Naive thymus-derived CD4-positive, alpha-beta T cell (primary cell): ENCODE measurements around the gene AIDA. TPM values are rescaled to one million over a fixed set of nuclear protein-coding genes. Genes with fewer than 3 reads are reported as not detected.

ENCODE experiments used
- ATAC-seq: fragments of 150-1000 bp; cut with Tn5 transposase; 2 replicates; pipeline ENCODE4 v1.10.0; 2021; ENCODE audit warnings: mild to moderate bottlenecking, moderate library complexity
- CTCF ChIA-PET: fragments of 350-600 bp; sonication (Branson Sonifier 250); formaldehyde crosslinking; loops from one replicate; lab custom pipeline; 2021; ENCODE audit warnings: antibody characterized with exemption; lab: Charles Lee
- POLR2A ChIA-PET: fragments of 350-600 bp; sonication (Branson Sonifier 250); formaldehyde crosslinking; loops from one replicate; lab custom pipeline; 2021; ENCODE audit warnings: antibody characterized with exemption, inconsistent platforms; lab: Charles Lee
- DNase-seq, 9 donors: peaks; one replicate each; pipeline versions ENCODE4 v3.0.0 to v3.0.0-alpha.2; 2020 to 2022; ENCODE audit warnings: mixed read lengths in 1 of 9
- H3K27ac ChIP-seq: one replicate; pipeline ENCODE4 v1.7.0; 2013; ENCODE audit warnings: mild to moderate bottlenecking, low read depth, low read length, moderate library complexity
- H3K27me3 ChIP-seq, 2 donors: one replicate each; pipeline ENCODE4 v1.7.0; 2013; ENCODE audit warnings: low read length in 2 of 2, mild to moderate bottlenecking in 2 of 2, moderate library complexity in 2 of 2; ENCODE audit not compliant: control insufficient read depth in 2 of 2, insufficient read depth in 2 of 2
- H3K36me3 ChIP-seq, 3 experiments: 1 replicate in 2 of 3; 2 replicates in 1 of 3; pipeline ENCODE4 v1.7.0; 2013; ENCODE audit warnings: low read length in 3 of 3, mild to moderate bottlenecking in 3 of 3, moderate library complexity in 1 of 3; ENCODE audit not compliant: insufficient read depth in 3 of 3, control insufficient read depth in 2 of 3
- H3K4me1 ChIP-seq, 2 donors: one replicate each; pipeline ENCODE4 v1.7.0; 2013; ENCODE audit warnings: low read length in 2 of 2, mild to moderate bottlenecking in 2 of 2, moderate library complexity in 1 of 2; ENCODE audit not compliant: control insufficient read depth in 2 of 2, insufficient read depth in 2 of 2
- H3K4me3 ChIP-seq: 2 replicates; pipeline ENCODE4 v1.7.0; 2013; ENCODE audit warnings: mild to moderate bottlenecking, low read length
- H3K9me3 ChIP-seq, 3 experiments: 1 replicate in 2 of 3; 2 replicates in 1 of 3; pipeline ENCODE4 v1.7.0; 2013; ENCODE audit warnings: low read length in 3 of 3; ENCODE audit not compliant: control insufficient read depth in 2 of 3
- H3K27ac Mint-ChIP-seq, 9 donors: one replicate each; pipeline ENCODE4 v1.8.0; 2020 to 2022; ENCODE audit warnings: mixed read lengths in 9 of 9, mild to moderate bottlenecking in 8 of 9, moderate library complexity in 5 of 9, inconsistent platforms in 2 of 9
- H3K27me3 Mint-ChIP-seq, 5 donors: one replicate each; pipeline ENCODE4 v1.8.0; 2021 to 2022; ENCODE audit warnings: mixed read lengths in 5 of 5, mild to moderate bottlenecking in 1 of 5
- H3K36me3 Mint-ChIP-seq, 5 donors: one replicate each; pipeline ENCODE4 v1.8.0; 2020 to 2022; ENCODE audit warnings: mixed read lengths in 5 of 5, mild to moderate bottlenecking in 3 of 5, inconsistent platforms in 1 of 5
- H3K4me1 Mint-ChIP-seq, 7 donors: one replicate each; pipeline ENCODE4 v1.8.0; 2020 to 2022; ENCODE audit warnings: mixed read lengths in 7 of 7, mild to moderate bottlenecking in 3 of 7, inconsistent platforms in 1 of 7
- H3K4me3 Mint-ChIP-seq, 10 donors: one replicate each; pipeline ENCODE4 v1.8.0; 2020 to 2022; ENCODE audit warnings: mild to moderate bottlenecking in 10 of 10, mixed read lengths in 10 of 10, moderate library complexity in 6 of 10, inconsistent platforms in 2 of 10
- H3K9me3 Mint-ChIP-seq, 11 donors: one replicate each; pipeline ENCODE4 v1.8.0; 2020 to 2022; ENCODE audit warnings: mixed read lengths in 11 of 11, mild to moderate bottlenecking in 4 of 11, inconsistent platforms in 1 of 11, moderate library complexity in 1 of 11
- intact Hi-C, 2 donors: fragments of 100-400 bp; cut with micrococcal nuclease; formaldehyde crosslinking; loops; one replicate each; pipeline ENCODE4 v1.15.1; 2023
- polyA plus RNA-seq, 2 donors: library from polyadenylated mRNA; unstranded; fragments of 300-500 nt; fragmentation: Illumina TruSeq; gene quantifications; one replicate each; pipeline ENCODE4 v1.2.3, GENCODE V29; 2021
- total RNA-seq, 6 experiments: library from RNA in 5 of 6; stranded (reverse) in 5 of 6; gene quantifications; 1 replicate in 5 of 6; 2 replicates in 1 of 6; pipeline ENCODE4 v1.2.3 and lab custom pipeline; 2021 to 2026

Gene AIDA
- total and polyA plus RNA-seq, 7 experiments from 2014 or later = 22.2 to 63.3 (median 34.8) TPM

- no peaks in the 10 kb centered on the region for H3K27me3 Mint-ChIP-seq
- POLR2A ChIA-PET = interaction anchor here (1.0 to 4.9 kb wide), 3 partner anchors 8 to 60 kb away, joined by 3 to 30 read pairs (median 29); partner anchors contain the start of genes AIDA and BROX
- peaks cover 36 to 71% (median 68%) of the 10 kb centered on the region in 7 donors for H3K4me1 Mint-ChIP-seq
- H3K4me3 Mint-ChIP-seq = peak overlapping the region in 5 of 10 donors; percentile 18 to 70 (median 63)
- Histone ChIP-seq H3K36me3 (peaks cover 13 to 63% (median 52%) of the 10 kb centered on the region in 3 experiments), H3K9me3 (no peaks in the 10 kb centered on the region), H3K27ac (peak overlapping the region; percentile 82), H3K27me3 (no peaks in the 10 kb centered on the region), H3K4me1 (peaks cover 25 to 33% of the 10 kb centered on the region in 2 donors), H3K4me3 (no peak overlapping the region)
- no peak for ATAC-seq
- intact Hi-C loops = loop anchor here in 1 of 2 donors (1.0 to 10.0 kb wide), 2 partner anchors 8 to 1782 kb away; partner anchors contain the start of gene WDR26
- H3K27ac Mint-ChIP-seq = peak overlapping the region; percentile 85 to 96 (median 94)
- peaks cover 28 to 64% (median 50%) of the 10 kb centered on the region in 5 donors for H3K36me3 Mint-ChIP-seq
- H3K9me3 Mint-ChIP-seq = no peaks in the 10 kb centered on the region
- DNase-seq = no peak
- CTCF ChIA-PET = interaction anchor here (0.6 to 1.8 kb wide), 4 partner anchors 9 to 195 kb away, joined by 3 to 4 read pairs (median 3); partner anchors contain the start of genes AIDA and BROX
Observed at GRCh38 chr1:222652676-222653075, 59.6 kb downstream of the AIDA start.

GRCh38 chr1:222644636-222644980, 67.7 kb downstream of the AIDA start:
- H3K36me3 ChIP-seq = peaks cover 0 to 14% (median 6%) of the 10 kb centered on the region in 3 experiments
- no peaks in the 10 kb centered on the region for H3K9me3 ChIP-seq
- Mint-ChIP-seq H3K9me3 (no peaks in the 10 kb centered on the region), H3K4me1 (peaks cover 12 to 59% (median 49%) of the 10 kb centered on the region in 7 donors), H3K27me3 (no peaks in the 10 kb centered on the region), H3K27ac (peak overlapping the region; percentile 95 to 99 (median 98)), H3K4me3 (peak overlapping the region; percentile 87 to 99 (median 97)), H3K36me3 (peaks cover 0 to 17% (median 13%) of the 10 kb centered on the region in 5 donors)
- peak overlapping the region; percentile 92 for H3K27ac ChIP-seq
- peaks cover 12% of the 10 kb centered on the region in 2 donors for H3K4me1 ChIP-seq
- CTCF ChIA-PET = interaction anchor here (0.7 to 2.3 kb wide), 5 partner anchors 8 to 68 kb away, joined by 3 to 7 read pairs (median 3); partner anchors contain the start of genes AIDA and BROX
- peak overlapping the region; percentile 99 for H3K4me3 ChIP-seq
- ATAC-seq (peak; percentile 67), DNase-seq (peak in 1 of 9 donors; percentile 78)
- intact Hi-C loops = loop anchor here (1.0 to 10.0 kb wide), 12 partner anchors 9 to 1348 kb away; partner anchors contain the start of genes DUSP10 (in 2 of the 2), AIDA (in 1 of the 2), BROX (in 1 of the 2) and TAF1A (in 1 of the 2)
- POLR2A ChIA-PET = interaction anchor here (0.6 to 4.0 kb wide), 16 partner anchors 9 to 903 kb away, joined by 3 to 45 read pairs (median 7); partner anchors contain the start of genes AIDA, BROX, DUSP10 and MIA3
- H3K27me3 ChIP-seq = no peaks in the 10 kb centered on the region

GRCh38 chr1:222643938-222644635, 68.2 kb downstream of the AIDA start:
- DNase-seq (peak; percentile 93 to 98 (median 96)), ATAC-seq (peak; percentile 97)
- ChIA-PET CTCF (interaction anchor here (0.7 to 2.3 kb wide), 5 partner anchors 8 to 69 kb away, joined by 3 to 7 read pairs (median 3); partner anchors contain the start of genes AIDA and BROX), POLR2A (interaction anchor here (0.6 to 4.0 kb wide), 17 partner anchors 10 to 902 kb away, joined by 3 to 45 read pairs (median 6); partner anchors contain the start of genes AIDA, BROX, DUSP10 and MIA3)
- intact Hi-C loops = loop anchor here (1.0 to 10.0 kb wide), 14 partner anchors 9 to 1348 kb away; partner anchors contain the start of genes DUSP10 (in 2 of the 2), TAF1A (in 2 of the 2), AIDA (in 1 of the 2) and BROX (in 1 of the 2)
- Mint-ChIP-seq H3K4me1 (peaks cover 12 to 59% (median 49%) of the 10 kb centered on the region in 7 donors), H3K27ac (peak overlapping the region; percentile 95 to 99 (median 98)), H3K27me3 (no peaks in the 10 kb centered on the region), H3K9me3 (no peaks in the 10 kb centered on the region), H3K36me3 (peaks cover 2 to 20% (median 16%) of the 10 kb centered on the region in 5 donors), H3K4me3 (peak overlapping the region; percentile 87 to 99 (median 97))
- Histone ChIP-seq H3K4me3 (peak overlapping the region; percentile 99), H3K4me1 (peaks cover 12% of the 10 kb centered on the region in 2 donors), H3K36me3 (peaks cover 0 to 10% (median 4%) of the 10 kb centered on the region in 3 experiments), H3K27me3 (no peaks in the 10 kb centered on the region), H3K9me3 (no peaks in the 10 kb centered on the region), H3K27ac (peak overlapping the region; percentile 92)

- H3K36me3 ChIP-seq = peaks cover 0 to 10% (median 0%) of the 10 kb centered on the region in 3 experiments
- peaks cover 7 to 55% (median 45%) of the 10 kb centered on the region in 7 donors for H3K4me1 Mint-ChIP-seq
- H3K4me1 ChIP-seq = peaks cover 12% of the 10 kb centered on the region in 2 donors
- H3K9me3 ChIP-seq = no peaks in the 10 kb centered on the region
- no peaks in the 10 kb centered on the region for H3K27me3 ChIP-seq
- ATAC-seq (peak; percentile 46), DNase-seq (no peak)
- peak overlapping the region; percentile 87 to 99 (median 97) for H3K4me3 Mint-ChIP-seq
- H3K9me3 Mint-ChIP-seq = no peaks in the 10 kb centered on the region
- peak overlapping the region; percentile 95 to 99 (median 98) for H3K27ac Mint-ChIP-seq
- H3K36me3 Mint-ChIP-seq = peaks cover 7 to 22% (median 16%) of the 10 kb centered on the region in 5 donors
- peak overlapping the region; percentile 92 for H3K27ac ChIP-seq
- ChIA-PET POLR2A (interaction anchor here (0.7 to 4.0 kb wide), 17 partner anchors 9 to 902 kb away, joined by 3 to 45 read pairs (median 6); partner anchors contain the start of genes AIDA, BROX, DUSP10 and MIA3), CTCF (interaction anchor here (2.3 kb wide), 1 partner anchor 69 kb away, joined by 6 read pairs; the partner anchor contains the start of genes AIDA and BROX)
- intact Hi-C loops = loop anchor here (1.0 to 10.0 kb wide), 8 partner anchors 9 to 1349 kb away; partner anchors contain the start of genes DUSP10 (in 1 of the 2), MIA3 (in 1 of the 2), TAF1A (in 1 of the 2) and TP53BP2 (in 1 of the 2)
- peak overlapping the region; percentile 99 for H3K4me3 ChIP-seq
- H3K27me3 Mint-ChIP-seq = no peaks in the 10 kb centered on the region
Observed at GRCh38 chr1:222643606-222643937, 68.7 kb downstream of the AIDA start.

- Histone ChIP-seq H3K27me3 (no peaks in the 10 kb centered on the region), H3K36me3 (peaks cover 0 to 7% (median 0%) of the 10 kb centered on the region in 3 experiments), H3K27ac (peak overlapping the region; percentile 16), H3K4me1 (peaks cover 12% of the 10 kb centered on the region in 2 donors), H3K9me3 (no peaks in the 10 kb centered on the region), H3K4me3 (no peak overlapping the region)
- Mint-ChIP-seq H3K4me1 (peaks cover 6 to 46% (median 37%) of the 10 kb centered on the region in 7 donors), H3K4me3 (peak overlapping the region; percentile 7 to 98 (median 52)), H3K27ac (peak overlapping the region in 8 of 9 donors; percentile 13 to 99 (median 59)), H3K9me3 (no peaks in the 10 kb centered on the region), H3K27me3 (no peaks in the 10 kb centered on the region), H3K36me3 (peaks cover 10 to 22% (median 20%) of the 10 kb centered on the region in 5 donors)
- intact Hi-C loops = loop anchor here in 1 of 2 donors (5.0 to 10.0 kb wide), 4 partner anchors 898 to 1350 kb away; partner anchors contain the start of genes DUSP10 and TP53BP2
- no peak for ATAC-seq
- no peak for DNase-seq
- CTCF ChIA-PET = no interaction called here
- POLR2A ChIA-PET = interaction anchor here (1.0 to 4.0 kb wide), 4 partner anchors 8 to 70 kb away, joined by 3 to 29 read pairs (median 11); partner anchors contain the start of genes AIDA, BROX and MIA3
Observed at GRCh38 chr1:222642468-222642867, 69.8 kb downstream of the AIDA start.
